Immature natural killer cell (primary cell): ENCODE data around the gene LRP2. TPM values are rescaled to one million over a fixed set of nuclear protein-coding genes. Genes with fewer than 3 reads are reported as not detected.
"Not testable (repeated sequence)": the region's sequence is repeated elsewhere in the genome, so short reads cannot be mapped to it uniquely, and the experiment has no call there.

Experiments used
- DNase-seq, 3 donors: peaks; one replicate each; pipeline ENCODE4 v3.0.0; 2022; ENCODE audit warnings: mixed read lengths in 1 of 3
- H3K27ac Mint-ChIP-seq, 6 donors: one replicate each; pipeline ENCODE4 v1.8.0; 2020; ENCODE audit warnings: mixed read lengths in 6 of 6, mild to moderate bottlenecking in 5 of 6, inconsistent platforms in 4 of 6, moderate library complexity in 3 of 6
- H3K27me3 Mint-ChIP-seq, 3 donors: one replicate each; pipeline ENCODE4 v1.8.0; 2020 to 2021; ENCODE audit warnings: low read depth in 3 of 3, mild to moderate bottlenecking in 3 of 3, mixed read lengths in 3 of 3, moderate library complexity in 3 of 3, inconsistent platforms in 1 of 3
- H3K36me3 Mint-ChIP-seq, 3 donors: one replicate each; pipeline ENCODE4 v1.8.0; 2020; ENCODE audit warnings: mixed read lengths in 3 of 3, inconsistent platforms in 2 of 3, mild to moderate bottlenecking in 2 of 3
- H3K4me1 Mint-ChIP-seq, 2 donors: one replicate each; pipeline ENCODE4 v1.8.0; 2020; ENCODE audit warnings: inconsistent platforms in 2 of 2, mild to moderate bottlenecking in 2 of 2, mixed read lengths in 2 of 2, moderate library complexity in 1 of 2
- H3K4me3 Mint-ChIP-seq, 5 donors: one replicate each; pipeline ENCODE4 v1.8.0; 2020; ENCODE audit warnings: mild to moderate bottlenecking in 5 of 5, mixed read lengths in 5 of 5, inconsistent platforms in 3 of 5, moderate library complexity in 3 of 5
- H3K9me3 Mint-ChIP-seq, 6 donors: one replicate each; pipeline ENCODE4 v1.8.0; 2020; ENCODE audit warnings: mild to moderate bottlenecking in 6 of 6, mixed read lengths in 6 of 6, inconsistent platforms in 4 of 6, moderate library complexity in 3 of 6
- polyA plus RNA-seq, 3 donors: library from polyadenylated mRNA; unstranded; fragments of 300-500 nt; fragmentation: Illumina TruSeq; gene quantifications; one replicate each; pipeline ENCODE4 v1.2.3, GENCODE V29; 2021

LRP2 gene
- polyA plus RNA-seq, 3 donors from 2014 or later, result not detected

- Mint-ChIP-seq H3K27me3 (peaks cover 2 to 5% (median 4%) of the 10 kb centered on the region in 3 donors), H3K4me3 (no peak overlapping the region), H3K4me1 (no peaks in the 10 kb centered on the region), H3K27ac (no peak overlapping the region), H3K36me3 (no peaks in the 10 kb centered on the region), H3K9me3 (peaks cover 0 to 2% (median 0%) of the 10 kb centered on the region in 6 donors)
- DNase-seq, result no peak
These were observed 25.6 kb downstream of the LRP2 start for GRCh38 chr2:169336695-169337094.

GRCh38 chr2:169330555-169331198, 31.7 kb downstream of the LRP2 start:
- Mint-ChIP-seq H3K4me3 (no peak overlapping the region), H3K4me1 (no peaks in the 10 kb centered on the region), H3K9me3 (no peaks in the 10 kb centered on the region), H3K36me3 (no peaks in the 10 kb centered on the region), H3K27me3 (peaks cover 2 to 6% (median 4%) of the 10 kb centered on the region in 3 donors), H3K27ac (no peak overlapping the region)
- DNase-seq, result no peak

- Mint-ChIP-seq H3K4me3 (no peak overlapping the region), H3K9me3 (no peaks in the 10 kb centered on the region), H3K27ac (no peak overlapping the region), H3K27me3 (peaks cover 2 to 9% (median 4%) of the 10 kb centered on the region in 3 donors), H3K36me3 (no peaks in the 10 kb centered on the region), H3K4me1 (no peaks in the 10 kb centered on the region)
- DNase-seq, result no peak
These were observed 32.4 kb downstream of the LRP2 start for GRCh38 chr2:169329688-169330554.

GRCh38 chr2:169328785-169329184, 33.5 kb downstream of the LRP2 start:
- Mint-ChIP-seq H3K27me3 (peaks cover 2 to 9% (median 4%) of the 10 kb centered on the region in 3 donors), H3K27ac (no peak overlapping the region), H3K9me3 (no peaks in the 10 kb centered on the region), H3K4me3 (no peak overlapping the region), H3K4me1 (no peaks in the 10 kb centered on the region), H3K36me3 (no peaks in the 10 kb centered on the region)
- DNase-seq, result no peak

GRCh38 chr2:169327837-169328236, 34.5 kb downstream of the LRP2 start:
- not testable (repeated sequence) for H3K9me3 Mint-ChIP-seq, H3K36me3 Mint-ChIP-seq, DNase-seq, H3K4me1 Mint-ChIP-seq, H3K4me3 Mint-ChIP-seq, H3K27ac Mint-ChIP-seq
- peaks cover 4 to 13% (median 5%) of the 10 kb centered on the region in 3 donors for H3K27me3 Mint-ChIP-seq

GRCh38 chr2:169325886-169326285, 36.4 kb downstream of the LRP2 start:
- not testable (repeated sequence) for H3K36me3 Mint-ChIP-seq, H3K9me3 Mint-ChIP-seq, H3K4me1 Mint-ChIP-seq, H3K4me3 Mint-ChIP-seq, H3K27ac Mint-ChIP-seq, DNase-seq
- peaks cover 4 to 13% (median 7%) of the 10 kb centered on the region in 3 donors for H3K27me3 Mint-ChIP-seq

GRCh38 chr2:169324581-169325260, 37.6 kb downstream of the LRP2 start:
- Mint-ChIP-seq H3K4me1 (no peaks in the 10 kb centered on the region), H3K27ac (no peak overlapping the region), H3K27me3 (peaks cover 2 to 13% (median 7%) of the 10 kb centered on the region in 3 donors), H3K9me3 (peaks cover 0 to 1% (median 0%) of the 10 kb centered on the region in 6 donors), H3K36me3 (no peaks in the 10 kb centered on the region), H3K4me3 (no peak overlapping the region)
- DNase-seq, result no peak

- peaks cover 0 to 11% (median 5%) of the 10 kb centered on the region in 3 donors for H3K27me3 Mint-ChIP-seq
- H3K36me3 Mint-ChIP-seq, result no peaks in the 10 kb centered on the region
- DNase-seq, result no peak
- no peaks in the 10 kb centered on the region for H3K4me1 Mint-ChIP-seq
- no peak overlapping the region for H3K27ac Mint-ChIP-seq
- peaks cover 0 to 1% (median 0%) of the 10 kb centered on the region in 6 donors for H3K9me3 Mint-ChIP-seq
- no peak overlapping the region for H3K4me3 Mint-ChIP-seq
These were observed 38.5 kb downstream of the LRP2 start for GRCh38 chr2:169323841-169324240.

- Mint-ChIP-seq H3K27ac (no peak overlapping the region), H3K36me3 (no peaks in the 10 kb centered on the region)
- no peak for DNase-seq
These were observed 41.8 kb downstream of the LRP2 start for GRCh38 chr2:169320561-169320960.

GRCh38 chr2:169315357-169315756, 47.0 kb downstream of the LRP2 start:
- H3K27me3 Mint-ChIP-seq, result peaks cover 0 to 13% (median 2%) of the 10 kb centered on the region in 3 donors
- H3K4me1 Mint-ChIP-seq, result no peaks in the 10 kb centered on the region
- no peak for DNase-seq
- H3K4me3 Mint-ChIP-seq, result no peak overlapping the region
- H3K36me3 Mint-ChIP-seq, result no peaks in the 10 kb centered on the region
- peaks cover 0 to 8% (median 4%) of the 10 kb centered on the region in 6 donors for H3K9me3 Mint-ChIP-seq
- H3K27ac Mint-ChIP-seq, result no peak overlapping the region

More at GRCh38 chr2:169320561-169320960, 41.8 kb downstream of the LRP2 start:
- H3K27me3 Mint-ChIP-seq, result peaks cover 2 to 15% (median 5%) of the 10 kb centered on the region in 3 donors
- H3K4me1 Mint-ChIP-seq, result no peaks in the 10 kb centered on the region
- H3K4me3 Mint-ChIP-seq, result no peak overlapping the region
- peaks cover 0 to 4% (median 0%) of the 10 kb centered on the region in 6 donors for H3K9me3 Mint-ChIP-seq

- not testable (repeated sequence) for H3K27ac Mint-ChIP-seq, H3K9me3 Mint-ChIP-seq, H3K36me3 Mint-ChIP-seq, DNase-seq, H3K4me1 Mint-ChIP-seq, H3K4me3 Mint-ChIP-seq, H3K27me3 Mint-ChIP-seq
These were observed 54.0 kb downstream of the LRP2 start for GRCh38 chr2:169308349-169308748.

GRCh38 chr2:169304689-169305088, 57.6 kb downstream of the LRP2 start:
- H3K27me3 Mint-ChIP-seq, H3K36me3 Mint-ChIP-seq, H3K4me1 Mint-ChIP-seq, H3K27ac Mint-ChIP-seq, H3K9me3 Mint-ChIP-seq, H3K4me3 Mint-ChIP-seq, DNase-seq: not testable (repeated sequence)

- no peaks in the 10 kb centered on the region for H3K36me3 Mint-ChIP-seq
- H3K4me1 Mint-ChIP-seq, result no peaks in the 10 kb centered on the region
- H3K4me3 Mint-ChIP-seq, result no peak overlapping the region
- H3K27me3 Mint-ChIP-seq, result peaks cover 1 to 4% (median 2%) of the 10 kb centered on the region in 3 donors
- no peak for DNase-seq
- peaks cover 0 to under 1% (median 0%) of the 10 kb centered on the region in 6 donors for H3K9me3 Mint-ChIP-seq
- no peak overlapping the region for H3K27ac Mint-ChIP-seq
These were observed 58.6 kb downstream of the LRP2 start for GRCh38 chr2:169303579-169304305.
